Endothelial cell of umbilical vein (primary cell): ENCODE data around the gene SCLY. TPM values are rescaled to one million over a fixed set of nuclear protein-coding genes. Genes with fewer than 3 reads are reported as not detected.

ENCODE experiments used
- BruUV-seq: library from RNA; stranded (reverse); fragments of 400-500 nt; replicated peaks from 2 replicates; lab custom pipeline; 2021; lab: Mats Ljungman, UMichigan
- CTCF ChIA-PET: fragments of 300-600, 350-600 bp; sonication (Branson Sonifier 250); formaldehyde crosslinking; loops from one replicate; lab custom pipeline; 2021; ENCODE audit warnings: antibody characterized with exemption, inconsistent platforms; lab: Charles Lee
- POLR2A ChIA-PET: fragments of 300-600, 350-600 bp; sonication (Branson Sonifier 250); formaldehyde crosslinking; loops from one replicate; lab custom pipeline; 2021; ENCODE audit warnings: antibody characterized with exemption, inconsistent platforms; lab: Charles Lee
- DNase-seq: peaks from one replicate; pipeline ENCODE4 v3.0.0-alpha.2; 2011; ENCODE audit warnings: low read depth, low spot score
- FAIRE-seq: peaks from 2 replicates; lab custom pipeline; 2011; peaks lifted over from hg19 to GRCh38; lab: Jason Lieb, UNC
- H2AFZ ChIP-seq: 2 replicates; pipeline ENCODE4 v1.6.0; 2012; ENCODE audit warnings: low read depth, low read length, control low read depth, inconsistent platforms
- H3K27ac ChIP-seq: 2 replicates; pipeline ENCODE4 v1.5.1; 2011; ENCODE audit warnings: low read depth, mild to moderate bottlenecking, control low read depth, low read length, moderate library complexity; ENCODE audit not compliant: insufficient read depth
- H3K27me3 ChIP-seq, 2 experiments: 2 replicates each; pipeline versions ENCODE4 v1.6.0 to v1.6.1; 2011; ENCODE audit warnings: low read length in 2 of 2, mixed read lengths in 1 of 2; ENCODE audit not compliant: control insufficient read depth in 2 of 2, insufficient read depth in 2 of 2
- H3K36me3 ChIP-seq, 2 experiments: 2 replicates in 1 of 2; 3 replicates in 1 of 2; pipeline ENCODE4 v1.5.1; 2011; ENCODE audit warnings: low read length in 2 of 2, mild to moderate bottlenecking in 1 of 2, moderate library complexity in 1 of 2; ENCODE audit not compliant: control insufficient read depth in 2 of 2, insufficient read depth in 2 of 2; ENCODE audit errors: extremely low read depth in 1 of 2
- H3K4me1 ChIP-seq: 3 replicates; pipeline ENCODE4 v1.5.1; 2011; ENCODE audit warnings: mild to moderate bottlenecking, low read length; ENCODE audit not compliant: control insufficient read depth, insufficient read depth; ENCODE audit errors: extremely low read depth
- H3K4me2 ChIP-seq: 2 replicates; pipeline ENCODE4 v1.6.1; 2011; ENCODE audit warnings: low read length, control low read depth, mixed read lengths; ENCODE audit not compliant: insufficient read depth
- H3K4me3 ChIP-seq, 3 experiments: fragments of 200-600 bp in 1 of 3; sonication (generic), shearing (Covaris generic) in 1 of 3; replicated peaks in 1 of 3; 2 replicates each; pipeline ENCODE4 v1.5.1; 2011 to 2016; ENCODE audit warnings: control low read depth in 3 of 3, low read length in 3 of 3, mild to moderate bottlenecking in 2 of 3, inconsistent platforms in 1 of 3, low read depth in 1 of 3, moderate library complexity in 1 of 3; ENCODE audit not compliant: insufficient read depth in 1 of 3
- H3K79me2 ChIP-seq: 2 replicates; pipeline ENCODE4 v1.6.0; 2012; ENCODE audit warnings: low read length, inconsistent platforms; ENCODE audit not compliant: control insufficient read depth, insufficient read depth
- H3K9ac ChIP-seq: replicated peaks from 2 replicates; pipeline ENCODE3; 2011; ENCODE audit warnings: low read length, control low read depth; ENCODE audit not compliant: insufficient read depth; ENCODE audit errors: extremely low read depth
- H3K9me1 ChIP-seq: replicated peaks from 3 replicates; pipeline ENCODE4 v1.6.0; 2011; ENCODE audit warnings: mild to moderate bottlenecking, low read length; ENCODE audit not compliant: control insufficient read depth, insufficient read depth; ENCODE audit errors: extremely low read depth
- H3K9me3 ChIP-seq: replicated peaks from 2 replicates; pipeline ENCODE4 v1.5.1; 2012; ENCODE audit warnings: low read length, inconsistent platforms; ENCODE audit not compliant: control insufficient read depth, insufficient read depth
- H4K20me1 ChIP-seq: replicated peaks from 2 replicates; pipeline ENCODE3; 2011; ENCODE audit warnings: mild to moderate bottlenecking, low read length; ENCODE audit not compliant: control insufficient read depth, insufficient read depth; ENCODE audit errors: extremely low read depth
- EZH2 ChIP-seq: IDR thresholded peaks from 2 replicates; pipeline ENCODE4 v1.6.1; 2012; ENCODE audit warnings: borderline replicate concordance, low read depth, mild to moderate bottlenecking, moderate library complexity, low read length, inconsistent platforms; ENCODE audit not compliant: severe bottlenecking
- FOS ChIP-seq: IDR thresholded peaks from 2 replicates; pipeline ENCODE4 v1.6.1; 2011; ENCODE audit warnings: mild to moderate bottlenecking, low read length, moderate library complexity, borderline replicate concordance; ENCODE audit not compliant: insufficient read depth
- GATA2 ChIP-seq: IDR thresholded peaks from 2 replicates; pipeline ENCODE4 v1.7.0; 2011; ENCODE audit warnings: low read depth, mild to moderate bottlenecking, moderate library complexity, mixed read lengths, low read length; ENCODE audit not compliant: insufficient read length, insufficient read depth
- JUN ChIP-seq: IDR thresholded peaks from 2 replicates; pipeline ENCODE4 v1.6.1; 2011; ENCODE audit warnings: borderline replicate concordance, low read depth; ENCODE audit not compliant: insufficient read length, insufficient read depth
- MYC ChIP-seq: IDR thresholded peaks from one replicate; pipeline ENCODE4 v1.6.1; 2011; ENCODE audit warnings: mild to moderate bottlenecking, low read depth, low read length
- POLR2A ChIP-seq: IDR thresholded peaks from 2 replicates; pipeline ENCODE4 v1.6.1; 2012; ENCODE audit warnings: low read depth, mild to moderate bottlenecking, control low read depth, low read length
- POLR2AphosphoS5 ChIP-seq: IDR thresholded peaks from 2 replicates; pipeline ENCODE4 v1.6.1; 2012; ENCODE audit warnings: low read depth, mild to moderate bottlenecking, control low read depth, low read length, moderate library complexity; ENCODE audit not compliant: insufficient read depth
- dilution Hi-C: fragments of 300-500 bp; cut with MboI; formaldehyde crosslinking; loops from one replicate; pipeline ENCODE4 v1.15.0; 2019; ENCODE audit warnings: low sequenced_read_pairs; ENCODE audit not compliant: extremely low pct_ligation_motif_present
- intact Hi-C: fragments of 100-400 bp; cut with micrococcal nuclease; formaldehyde crosslinking; loops from one replicate; pipeline ENCODE4 v1.10.0; 2022
- polyA plus RNA-seq, 4 experiments: library from polyadenylated mRNA; depleted of rRNA in 3 of 4; stranded (reverse) in 3 of 4; unstranded in 1 of 4; fragments of >200 nt; gene quantifications; 2 replicates each; pipeline versions ENCODE4 v1.2.1 to v1.2.3, GENCODE V29; 2011 to 2012; ENCODE audit warnings: missing spikeins in 1 of 4
- total RNA-seq: library from RNA; stranded (reverse); gene quantifications from 2 replicates; pipeline ENCODE4 v1.2.3, GENCODE V29; 2021
- TF ChIP-seq, protein P1 (sequence below): IDR thresholded peaks from 2 replicates; pipeline ENCODE4 v1.6.1; 2011; ENCODE audit not compliant: insufficient read depth, insufficient read length
- TF ChIP-seq, protein P2 (sequence below), 2 donors: IDR thresholded peaks; 1 replicate in 1 of 2; 2 replicates in 1 of 2; pipeline ENCODE4 v1.5.1; 2011; ENCODE audit warnings: low read length in 2 of 2, mild to moderate bottlenecking in 2 of 2, moderate library complexity in 2 of 2, control low read depth in 1 of 2, inconsistent platforms in 1 of 2, low read depth in 1 of 2; ENCODE audit not compliant: insufficient read depth in 1 of 2; ENCODE audit errors: extremely low read depth in 1 of 2

The SCLY gene
- total and polyA plus RNA-seq, 2 donors (not counting 3 experiments of a cell fraction or from before 2014, with no cell fraction given), result 22.6 to 32.7 TPM

DNA sequence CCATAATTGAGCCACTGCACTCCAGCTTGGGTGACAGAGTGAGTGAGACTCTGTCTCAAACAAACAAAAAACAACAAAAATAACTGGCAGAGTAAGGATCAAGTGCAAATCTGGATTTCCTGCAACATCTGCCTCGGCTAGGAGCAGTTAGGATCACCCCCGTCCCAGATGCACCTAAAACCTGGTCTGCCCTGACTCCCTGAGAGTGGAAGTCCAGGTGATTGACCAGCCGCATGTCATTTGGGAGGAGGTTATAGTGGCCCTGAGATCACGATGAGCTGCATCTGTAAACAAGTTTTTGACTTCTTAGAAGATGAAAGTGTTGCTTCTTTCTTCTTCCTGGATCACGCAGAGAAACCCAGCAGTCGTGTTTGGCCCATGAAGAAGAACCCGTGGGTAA is 34.3 kb downstream of the SCLY start:
- dilution Hi-C loops, result no loop called here
- H3K4me3 ChIP-seq, result no peak overlapping the region
- intact Hi-C loops, result no loop called here
- no peaks in the 10 kb centered on the region for H3K79me2 ChIP-seq
- no peak overlapping the region for H3K27ac ChIP-seq
- DNase-seq (no peak), FAIRE-seq (no peak)
- no peaks in the 10 kb centered on the region for H4K20me1 ChIP-seq
- H3K4me1 ChIP-seq, result no peaks in the 10 kb centered on the region
- ChIA-PET POLR2A (no interaction called here), CTCF (no interaction called here)
- no peaks in the 10 kb centered on the region for H3K27me3 ChIP-seq
- H3K36me3 ChIP-seq, result no peaks in the 10 kb centered on the region
- no peak overlapping the region for H2AFZ ChIP-seq
- no peak overlapping the region for H3K4me2 ChIP-seq
- no peak overlapping the region for H3K9ac ChIP-seq
- H3K9me1 ChIP-seq, result no peaks in the 10 kb centered on the region
- BruUV-seq, result no TSS peak
- H3K9me3 ChIP-seq, result no peaks in the 10 kb centered on the region
- TF ChIP-seq POLR2AphosphoS5, result no peak
- TF ChIP-seq MYC, result no peak
- no peak for TF ChIP-seq GATA2
- TF ChIP-seq, protein P1, sequence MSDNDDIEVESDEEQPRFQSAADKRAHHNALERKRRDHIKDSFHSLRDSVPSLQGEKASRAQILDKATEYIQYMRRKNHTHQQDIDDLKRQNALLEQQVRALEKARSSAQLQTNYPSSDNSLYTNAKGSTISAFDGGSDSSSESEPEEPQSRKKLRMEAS, result no peak
- no peak for TF ChIP-seq POLR2A
- TF ChIP-seq, protein P2, sequence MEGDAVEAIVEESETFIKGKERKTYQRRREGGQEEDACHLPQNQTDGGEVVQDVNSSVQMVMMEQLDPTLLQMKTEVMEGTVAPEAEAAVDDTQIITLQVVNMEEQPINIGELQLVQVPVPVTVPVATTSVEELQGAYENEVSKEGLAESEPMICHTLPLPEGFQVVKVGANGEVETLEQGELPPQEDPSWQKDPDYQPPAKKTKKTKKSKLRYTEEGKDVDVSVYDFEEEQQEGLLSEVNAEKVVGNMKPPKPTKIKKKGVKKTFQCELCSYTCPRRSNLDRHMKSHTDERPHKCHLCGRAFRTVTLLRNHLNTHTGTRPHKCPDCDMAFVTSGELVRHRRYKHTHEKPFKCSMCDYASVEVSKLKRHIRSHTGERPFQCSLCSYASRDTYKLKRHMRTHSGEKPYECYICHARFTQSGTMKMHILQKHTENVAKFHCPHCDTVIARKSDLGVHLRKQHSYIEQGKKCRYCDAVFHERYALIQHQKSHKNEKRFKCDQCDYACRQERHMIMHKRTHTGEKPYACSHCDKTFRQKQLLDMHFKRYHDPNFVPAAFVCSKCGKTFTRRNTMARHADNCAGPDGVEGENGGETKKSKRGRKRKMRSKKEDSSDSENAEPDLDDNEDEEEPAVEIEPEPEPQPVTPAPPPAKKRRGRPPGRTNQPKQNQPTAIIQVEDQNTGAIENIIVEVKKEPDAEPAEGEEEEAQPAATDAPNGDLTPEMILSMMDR (IDR thresholded peaks at IDR 0.05; ENCODE audit: extremely low read depth in 1 of 2, insufficient read depth in 1 of 2, low read depth in 1 of 2, low read length in 2 of 2), result no peak
- TF ChIP-seq JUN, result no peak
- TF ChIP-seq FOS, result no peak
- TF ChIP-seq EZH2, result no peak
